Endothelial cell (in vitro differentiated cells): ENCODE data around the gene COG5. TPM values are rescaled to one million over a fixed set of nuclear protein-coding genes. Genes with fewer than 3 reads are reported as not detected.

Source experiments
- DNase-seq: peaks from one replicate; pipeline ENCODE4 v3.0.0; 2021; ENCODE audit warnings: low spot score
- H3K27ac Mint-ChIP-seq: one replicate; pipeline ENCODE4 v1.8.0; 2021; ENCODE audit warnings: mixed read lengths, inconsistent platforms; ENCODE audit not compliant: unreplicated experiment
- H3K27me3 Mint-ChIP-seq: one replicate; pipeline ENCODE4 v1.8.0; 2021; ENCODE audit warnings: mild to moderate bottlenecking, moderate library complexity, mixed read lengths, inconsistent platforms; ENCODE audit not compliant: unreplicated experiment
- H3K36me3 Mint-ChIP-seq: one replicate; pipeline ENCODE4 v1.8.0; 2021; ENCODE audit warnings: mild to moderate bottlenecking, low read depth, mixed read lengths, inconsistent platforms; ENCODE audit not compliant: unreplicated experiment
- H3K4me1 Mint-ChIP-seq: one replicate; pipeline ENCODE4 v1.8.0; 2021; ENCODE audit warnings: mild to moderate bottlenecking, mixed read lengths, inconsistent platforms; ENCODE audit not compliant: unreplicated experiment
- H3K4me3 Mint-ChIP-seq: one replicate; pipeline ENCODE4 v1.8.0; 2021; ENCODE audit warnings: mild to moderate bottlenecking, mixed read lengths, inconsistent platforms; ENCODE audit not compliant: unreplicated experiment
- H3K9me3 Mint-ChIP-seq: one replicate; pipeline ENCODE4 v1.8.0; 2021; ENCODE audit warnings: mixed read lengths, inconsistent platforms; ENCODE audit not compliant: unreplicated experiment
- total RNA-seq: library from RNA; stranded (reverse); fragmentation: NEBNext Ultra II Directional; extraction: Animal tissue kit (Norgen Biotek cat#: 25700); gene quantifications from one replicate; pipeline ENCODE4 v1.2.1, GENCODE V29; 2021; ENCODE audit not compliant: unreplicated experiment
- TF ChIP-seq, protein P1 (sequence below): fragments of 200-600 bp; sonication (generic); IDR thresholded peaks from one replicate; pipeline ENCODE4 v1.5.0; 2021; ENCODE audit warnings: antibody characterized with exemption; ENCODE audit not compliant: unreplicated experiment

The COG5 gene
- total RNA-seq, 1 donor from 2014 or later: 26.7 TPM

DNA sequence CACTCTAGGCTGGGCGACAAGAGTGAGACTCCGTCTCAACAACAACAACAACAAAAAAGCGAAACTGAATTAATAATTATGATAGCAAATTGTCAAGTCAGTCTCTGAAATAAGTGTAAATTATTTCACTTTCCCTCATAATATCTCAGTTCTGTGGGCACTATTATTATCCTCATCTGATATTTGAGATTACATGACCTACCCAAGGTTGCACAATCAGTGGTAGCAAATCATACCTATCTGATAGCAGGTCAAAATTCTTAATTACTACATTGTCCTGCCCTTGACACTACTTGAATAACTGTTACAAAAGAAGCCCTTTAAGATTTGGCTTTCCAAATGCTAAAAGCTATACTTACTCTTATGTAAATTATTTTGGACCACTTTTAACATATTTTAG lies 209.1 kb downstream of the COG5 start:
- no peak overlapping the region for H3K4me3 Mint-ChIP-seq
- H3K27ac Mint-ChIP-seq: no peak overlapping the region
- no peaks in the 10 kb centered on the region for H3K27me3 Mint-ChIP-seq
- H3K36me3 Mint-ChIP-seq: peaks cover 10% of the 10 kb centered on the region
- no peaks in the 10 kb centered on the region for H3K9me3 Mint-ChIP-seq
- H3K4me1 Mint-ChIP-seq: no peaks in the 10 kb centered on the region
- TF ChIP-seq, protein P1, sequence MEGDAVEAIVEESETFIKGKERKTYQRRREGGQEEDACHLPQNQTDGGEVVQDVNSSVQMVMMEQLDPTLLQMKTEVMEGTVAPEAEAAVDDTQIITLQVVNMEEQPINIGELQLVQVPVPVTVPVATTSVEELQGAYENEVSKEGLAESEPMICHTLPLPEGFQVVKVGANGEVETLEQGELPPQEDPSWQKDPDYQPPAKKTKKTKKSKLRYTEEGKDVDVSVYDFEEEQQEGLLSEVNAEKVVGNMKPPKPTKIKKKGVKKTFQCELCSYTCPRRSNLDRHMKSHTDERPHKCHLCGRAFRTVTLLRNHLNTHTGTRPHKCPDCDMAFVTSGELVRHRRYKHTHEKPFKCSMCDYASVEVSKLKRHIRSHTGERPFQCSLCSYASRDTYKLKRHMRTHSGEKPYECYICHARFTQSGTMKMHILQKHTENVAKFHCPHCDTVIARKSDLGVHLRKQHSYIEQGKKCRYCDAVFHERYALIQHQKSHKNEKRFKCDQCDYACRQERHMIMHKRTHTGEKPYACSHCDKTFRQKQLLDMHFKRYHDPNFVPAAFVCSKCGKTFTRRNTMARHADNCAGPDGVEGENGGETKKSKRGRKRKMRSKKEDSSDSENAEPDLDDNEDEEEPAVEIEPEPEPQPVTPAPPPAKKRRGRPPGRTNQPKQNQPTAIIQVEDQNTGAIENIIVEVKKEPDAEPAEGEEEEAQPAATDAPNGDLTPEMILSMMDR: no peak
- no peak for DNase-seq

- H3K9me3 Mint-ChIP-seq: no peaks in the 10 kb centered on the region
- H3K27me3 Mint-ChIP-seq: no peaks in the 10 kb centered on the region
- no peak overlapping the region for H3K27ac Mint-ChIP-seq
- H3K4me1 Mint-ChIP-seq: no peaks in the 10 kb centered on the region
- no peak for DNase-seq
- peaks cover 2% of the 10 kb centered on the region for H3K36me3 Mint-ChIP-seq
- H3K4me3 Mint-ChIP-seq: no peak overlapping the region
- TF ChIP-seq, protein P1: no peak
Measured at GRCh38 chr7:107353701-107354100, 210.0 kb downstream of the COG5 start.

- Mint-ChIP-seq H3K9me3 (no peaks in the 10 kb centered on the region), H3K4me3 (no peak overlapping the region)
- TF ChIP-seq, protein P1: no peak
Measured at GRCh38 chr7:107345898-107346297, 217.8 kb downstream of the COG5 start.

GRCh38 chr7:107344799-107345198 lies 218.9 kb downstream of the COG5 start:
- no peak overlapping the region for H3K4me3 Mint-ChIP-seq
- H3K4me1 Mint-ChIP-seq: no peaks in the 10 kb centered on the region
- H3K36me3 Mint-ChIP-seq: peaks cover 3% of the 10 kb centered on the region
- TF ChIP-seq, protein P1: no peak
- H3K9me3 Mint-ChIP-seq: no peaks in the 10 kb centered on the region
- H3K27me3 Mint-ChIP-seq: peaks cover 3% of the 10 kb centered on the region
- no peak overlapping the region for H3K27ac Mint-ChIP-seq
- DNase-seq: no peak

More at GRCh38 chr7:107345898-107346297, 217.8 kb downstream of the COG5 start:
- Mint-ChIP-seq H3K27me3 (peaks cover 3% of the 10 kb centered on the region), H3K27ac (no peak overlapping the region), H3K36me3 (peaks cover 3% of the 10 kb centered on the region), H3K4me1 (no peaks in the 10 kb centered on the region)
- no peak for DNase-seq

GRCh38 chr7:107344286-107344685 lies 219.4 kb downstream of the COG5 start:
- no peaks in the 10 kb centered on the region for H3K9me3 Mint-ChIP-seq
- DNase-seq: no peak
- H3K4me1 Mint-ChIP-seq: no peaks in the 10 kb centered on the region
- peaks cover 3% of the 10 kb centered on the region for H3K27me3 Mint-ChIP-seq
- H3K4me3 Mint-ChIP-seq: no peak overlapping the region
- no peak overlapping the region for H3K27ac Mint-ChIP-seq
- peaks cover 3% of the 10 kb centered on the region for H3K36me3 Mint-ChIP-seq
- TF ChIP-seq, protein P1: no peak
